Measurements from ENCODE around the gene MIEF1.

Gene MIEF1

GRCh38 chr22:39530692-39531331, 28.7 kb downstream of the MIEF1 start:
- ChIA-PET POLR2A (interaction anchor here (0.8 to 10.2 kb wide), 11 partner anchors 7 to 513 kb away, joined by 3 to 100 read pairs (median 8); partner anchors contain the start of genes ATF4 and MIEF1), CTCF (interaction anchor here (0.6 to 5.2 kb wide), 6 partner anchors 35 to 663 kb away, joined by 3 to 33 read pairs (median 4); no protein-coding TSS in a partner anchor)
- peak; percentile 46 for DNase-seq (ENCODE audit: extremely low spot score)
- TF ChIP-seq SUZ12 (IDR thresholded peaks at IDR 0.05): no peak
- no peak for TF ChIP-seq ELF4 (IDR thresholded peaks at IDR 0.05)
- 0 out of 2 replicates have a peak, but pooled peaks have one; percentile 70 for TF ChIP-seq HDGF (IDR thresholded peaks at IDR 0.05; ENCODE audit: borderline replicate concordance)
- TF ChIP-seq FOXM1 (IDR thresholded peaks at IDR 0.05; ENCODE audit: borderline replicate concordance): no peak

GRCh38 chr22:39532215-39533073, 30.4 kb downstream of the MIEF1 start, which contains the start of gene RPS19BP1:
RPS19BP1 (minus strand) TSS chr22:39532748; CDS start chr22:39532738, 10 bp downstream.
- DNase-seq (ENCODE audit: extremely low spot score): peak; percentile 96
- POLR2A ChIA-PET: interaction anchor here (1.0 to 10.2 kb wide), 8 partner anchors 9 to 512 kb away, joined by 3 to 100 read pairs (median 6); partner anchors contain the start of genes ATF4, MIEF1, RPL3 and SYNGR1
- CTCF ChIA-PET: no interaction called here
- TF ChIP-seq PKNOX1 (IDR thresholded peaks at IDR 0.05) (peak; percentile 99), SP1 (IDR thresholded peaks at IDR 0.05) (no peak), ELF4 (IDR thresholded peaks at IDR 0.05) (peak; percentile 84)

GRCh38 chr22:39534092-39534506, 32.0 kb downstream of the MIEF1 start:
- ChIA-PET POLR2A (interaction anchor here (0.8 to 2.0 kb wide), 7 partner anchors 14 to 510 kb away, joined by 3 to 7 read pairs (median 4); partner anchors contain the start of gene ATF4), CTCF (interaction anchor here (0.7 to 1.7 kb wide), 7 partner anchors 38 to 510 kb away, joined by 3 to 11 read pairs (median 4); no protein-coding TSS in a partner anchor)

GRCh38 chr22:39534591-39535356, 32.7 kb downstream of the MIEF1 start:
- DNase-seq (ENCODE audit: extremely low spot score): peak; percentile 90
- POLR2A ChIA-PET: interaction anchor here (0.6 to 2.0 kb wide), 9 partner anchors 10 to 509 kb away, joined by 3 to 7 read pairs (median 4); partner anchors contain the start of gene ATF4
- CTCF ChIA-PET: interaction anchor here (0.6 to 1.7 kb wide), 12 partner anchors 8 to 509 kb away, joined by 3 to 11 read pairs (median 4); no protein-coding TSS in a partner anchor
- TF ChIP-seq NFRKB (IDR thresholded peaks at IDR 0.05) (no peak), FOXA1 (IDR thresholded peaks at IDR 0.05) (no peak), ELF4 (IDR thresholded peaks at IDR 0.05) (no peak), ARNT (IDR thresholded peaks at IDR 0.05) (no peak), PKNOX1 (IDR thresholded peaks at IDR 0.05) (no peak), SP1 (IDR thresholded peaks at IDR 0.05) (no peak), ZNF384 (IDR thresholded peaks at IDR 0.05) (no peak), CTBP1 (IDR thresholded peaks at IDR 0.05; ENCODE audit: borderline replicate concordance) (0 out of 2 replicates have a peak, but pooled peaks have one; percentile 62), HDGF (IDR thresholded peaks at IDR 0.05; ENCODE audit: borderline replicate concordance) (peak; percentile 63; the same call in 1 of the 2 replicates), BHLHE40 (IDR thresholded peaks at IDR 0.05; ENCODE audit: borderline replicate concordance) (no peak), SUZ12 (IDR thresholded peaks at IDR 0.05) (no peak), LEF1 (IDR thresholded peaks at IDR 0.05; ENCODE audit: borderline replicate concordance) (no peak), L3MBTL2 (conservative IDR thresholded peaks at IDR 0.05) (no peak), FOXM1 (IDR thresholded peaks at IDR 0.05; ENCODE audit: borderline replicate concordance) (no peak), TARDBP (IDR thresholded peaks at IDR 0.05) (no peak)

More at GRCh38 chr22:39534092-39534506, 32.0 kb downstream of the MIEF1 start:
- no peak for TF ChIP-seq SUZ12 (IDR thresholded peaks at IDR 0.05)
- TF ChIP-seq SP1 (IDR thresholded peaks at IDR 0.05): no peak
- TF ChIP-seq CTBP1 (IDR thresholded peaks at IDR 0.05; ENCODE audit: borderline replicate concordance): no peak
- no peak for TF ChIP-seq FOXK2 (IDR thresholded peaks at IDR 0.05)
- TF ChIP-seq ELF4 (IDR thresholded peaks at IDR 0.05): no peak
- TF ChIP-seq FOXM1 (IDR thresholded peaks at IDR 0.05; ENCODE audit: borderline replicate concordance): no peak
- no peak for TF ChIP-seq PKNOX1 (IDR thresholded peaks at IDR 0.05)
- no peak for TF ChIP-seq ZNF384 (IDR thresholded peaks at IDR 0.05)
- no peak for TF ChIP-seq FOXA1 (IDR thresholded peaks at IDR 0.05)
- TF ChIP-seq TARDBP (IDR thresholded peaks at IDR 0.05): no peak
- no peak for TF ChIP-seq HDGF (IDR thresholded peaks at IDR 0.05; ENCODE audit: borderline replicate concordance)
- TF ChIP-seq ARNT (IDR thresholded peaks at IDR 0.05): no peak
- no peak for TF ChIP-seq LEF1 (IDR thresholded peaks at IDR 0.05; ENCODE audit: borderline replicate concordance)
- TF ChIP-seq NFRKB (IDR thresholded peaks at IDR 0.05): no peak
- TF ChIP-seq BHLHE40 (IDR thresholded peaks at IDR 0.05; ENCODE audit: borderline replicate concordance): no peak
- DNase-seq (ENCODE audit: extremely low spot score): no peak

GRCh38 chr22:39535357-39535725, 33.3 kb downstream of the MIEF1 start:
- ChIA-PET POLR2A (interaction anchor here (0.6 to 2.0 kb wide), 6 partner anchors 11 to 497 kb away, joined by 3 to 7 read pairs (median 4); partner anchors contain the start of gene ATF4), CTCF (interaction anchor here (0.6 to 1.7 kb wide), 9 partner anchors 8 to 509 kb away, joined by 3 to 11 read pairs (median 4); no protein-coding TSS in a partner anchor)
- DNase-seq (ENCODE audit: extremely low spot score): no peak
- no peak for TF ChIP-seq SUZ12 (IDR thresholded peaks at IDR 0.05)
